CD4-positive, CD25-positive, alpha-beta regulatory T cell (primary cell): ENCODE results near the gene GFRA1. TPM values are rescaled to one million over a fixed set of nuclear protein-coding genes. Genes with fewer than 3 reads are reported as not detected.

Experiments
- ATAC-seq, 2 donors: fragments of 150-1000 bp; cut with Tn5 transposase; one replicate each; pipeline ENCODE4 v1.10.0; 2021; ENCODE audit warnings: low read depth in 2 of 2, moderate number of reproducible peaks in 2 of 2, moderate library complexity in 1 of 2
- DNase-seq, 3 donors: peaks; one replicate each; pipeline versions ENCODE4 v3.0.0 to v3.0.0-alpha.2; 2012 to 2022; ENCODE audit warnings: mixed read lengths in 1 of 3
- H3K27ac ChIP-seq: one replicate; pipeline ENCODE4 v1.7.0; 2013; ENCODE audit warnings: mild to moderate bottlenecking, low read length; ENCODE audit not compliant: insufficient read depth, poor library complexity, severe bottlenecking
- H3K27me3 ChIP-seq: one replicate; pipeline ENCODE4 v1.7.0; 2013; ENCODE audit warnings: low read length; ENCODE audit not compliant: control insufficient read depth, insufficient read depth
- H3K36me3 ChIP-seq: one replicate; pipeline ENCODE4 v1.7.0; 2013; ENCODE audit warnings: mild to moderate bottlenecking, low read length, moderate library complexity; ENCODE audit not compliant: control insufficient read depth, insufficient read depth
- H3K4me1 ChIP-seq: 2 replicates; pipeline ENCODE4 v1.7.0; 2013; ENCODE audit warnings: mild to moderate bottlenecking, low read length; ENCODE audit not compliant: insufficient read depth, control insufficient read depth, poor library complexity, severe bottlenecking
- H3K4me3 ChIP-seq: one replicate; pipeline ENCODE4 v1.7.0; 2013; ENCODE audit warnings: low read depth, mild to moderate bottlenecking, low read length, moderate library complexity
- H3K9me3 ChIP-seq, 2 experiments: 1 replicate in 1 of 2; 2 replicates in 1 of 2; pipeline ENCODE4 v1.7.0; 2013; ENCODE audit warnings: low read length in 2 of 2, mild to moderate bottlenecking in 1 of 2, moderate library complexity in 1 of 2; ENCODE audit not compliant: control insufficient read depth in 2 of 2
- H3K27ac Mint-ChIP-seq, 3 donors: one replicate each; pipeline ENCODE4 v1.8.0; 2020 to 2022; ENCODE audit warnings: mild to moderate bottlenecking in 3 of 3, mixed read lengths in 3 of 3, moderate library complexity in 2 of 3
- H3K27me3 Mint-ChIP-seq: one replicate; pipeline ENCODE4 v1.8.0; 2022; ENCODE audit warnings: mild to moderate bottlenecking, mixed read lengths
- H3K36me3 Mint-ChIP-seq: one replicate; pipeline ENCODE4 v1.8.0; 2020; ENCODE audit warnings: mixed read lengths
- H3K4me1 Mint-ChIP-seq, 4 donors: one replicate each; pipeline ENCODE4 v1.8.0; 2020 to 2022; ENCODE audit warnings: mixed read lengths in 4 of 4, mild to moderate bottlenecking in 1 of 4
- H3K4me3 Mint-ChIP-seq, 4 donors: one replicate each; pipeline ENCODE4 v1.8.0; 2020 to 2022; ENCODE audit warnings: mild to moderate bottlenecking in 4 of 4, mixed read lengths in 4 of 4, moderate library complexity in 3 of 4
- H3K9me3 Mint-ChIP-seq, 7 donors: one replicate each; pipeline ENCODE4 v1.8.0; 2020 to 2022; ENCODE audit warnings: mixed read lengths in 7 of 7, mild to moderate bottlenecking in 3 of 7, moderate library complexity in 2 of 7
- polyA plus RNA-seq, 4 donors: library from polyadenylated mRNA; unstranded; fragments of 300-500 nt; fragmentation: Illumina TruSeq; gene quantifications; one replicate each; pipeline ENCODE4 v1.2.3, GENCODE V29; 2021
- total RNA-seq: library from RNA; stranded (reverse); gene quantifications from one replicate; pipeline ENCODE4 v1.2.3, GENCODE V29; 2022

GFRA1 gene
- total and polyA plus RNA-seq, 5 donors from 2014 or later = not detected

DNA sequence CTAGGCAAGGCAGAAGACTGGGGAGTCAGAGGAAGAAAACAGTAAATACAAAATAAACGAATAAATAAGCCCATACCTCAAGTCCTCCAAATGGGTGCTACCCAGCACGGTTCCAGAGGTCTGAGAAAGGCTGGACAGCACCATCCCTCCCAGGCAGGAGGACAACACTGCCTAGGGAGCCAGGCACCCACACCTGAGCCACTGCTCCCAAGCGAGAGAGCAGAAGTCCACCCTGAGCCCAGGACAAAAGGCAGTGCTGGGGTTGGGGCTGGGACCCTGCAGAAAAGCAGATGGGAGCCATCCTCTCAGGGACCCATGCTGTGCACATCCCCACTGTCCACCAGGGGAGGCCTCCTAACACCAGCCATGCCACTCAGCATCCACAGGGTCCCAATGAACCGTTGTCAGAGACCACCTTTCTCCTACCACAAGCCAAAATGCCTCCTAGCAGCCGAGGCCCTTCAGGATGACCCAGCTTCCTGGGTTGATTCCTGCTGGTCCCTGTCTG lies 16.2 kb downstream of the GFRA1 start:
- H3K4me3 Mint-ChIP-seq = no peak overlapping the region
- no peaks in the 10 kb centered on the region for H3K36me3 ChIP-seq
- no peaks in the 10 kb centered on the region for H3K27me3 ChIP-seq
- H3K4me1 Mint-ChIP-seq = no peaks in the 10 kb centered on the region
- no peaks in the 10 kb centered on the region for H3K36me3 Mint-ChIP-seq
- no peak overlapping the region for H3K4me3 ChIP-seq
- peaks cover 0 to 4% (median 0%) of the 10 kb centered on the region in 7 donors for H3K9me3 Mint-ChIP-seq
- no peak overlapping the region for H3K27ac ChIP-seq
- no peaks in the 10 kb centered on the region for H3K27me3 Mint-ChIP-seq
- H3K27ac Mint-ChIP-seq = no peak overlapping the region
- DNase-seq (no peak), ATAC-seq (no peak)
- H3K4me1 ChIP-seq = no peaks in the 10 kb centered on the region
- no peaks in the 10 kb centered on the region for H3K9me3 ChIP-seq

DNA sequence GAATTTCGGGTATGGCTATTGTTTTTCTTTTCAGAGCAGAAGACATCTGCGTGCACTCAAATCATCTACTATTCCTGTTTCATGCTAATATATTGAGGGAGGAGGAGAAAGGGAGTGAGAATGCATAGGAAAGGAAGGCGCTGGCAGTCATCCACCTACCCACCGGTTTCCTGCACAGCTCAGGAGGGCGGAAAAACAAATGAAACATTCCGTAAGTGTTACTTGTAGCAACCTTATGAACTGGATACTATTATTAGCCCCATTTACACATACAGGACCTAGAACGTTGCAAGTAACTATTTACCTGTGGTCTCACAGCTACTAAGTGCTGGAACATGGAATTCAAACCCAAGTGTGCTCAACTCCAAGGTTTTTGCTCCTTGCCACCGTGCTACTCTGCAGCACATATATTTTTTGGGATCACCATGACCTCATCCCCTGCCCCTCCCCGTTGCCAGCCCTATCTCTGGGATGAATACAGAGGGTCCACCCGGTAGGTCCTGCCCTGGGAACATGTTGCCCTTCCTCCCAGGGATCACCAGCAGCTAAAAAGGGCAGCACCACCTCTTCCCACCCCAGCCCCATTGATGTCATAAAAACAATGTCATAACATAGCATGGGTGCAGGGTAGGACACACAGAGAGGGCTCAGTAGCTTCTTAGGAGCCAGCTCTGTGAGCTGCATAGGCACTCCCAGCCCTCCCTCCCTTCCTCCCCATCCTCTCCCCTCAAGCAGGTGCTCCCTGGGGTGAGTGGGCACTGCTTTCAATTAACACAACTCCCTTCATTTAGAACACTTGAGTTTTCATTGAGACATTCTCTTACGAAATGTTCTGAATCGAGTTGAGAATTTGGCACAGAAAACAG lies 16.9 kb downstream of the GFRA1 start:
- Mint-ChIP-seq H3K36me3 (no peaks in the 10 kb centered on the region), H3K4me1 (no peaks in the 10 kb centered on the region), H3K9me3 (peaks cover 0 to 4% (median 0%) of the 10 kb centered on the region in 7 donors), H3K4me3 (no peak overlapping the region), H3K27me3 (no peaks in the 10 kb centered on the region), H3K27ac (no peak overlapping the region)
- Histone ChIP-seq H3K27me3 (no peaks in the 10 kb centered on the region), H3K36me3 (no peaks in the 10 kb centered on the region), H3K4me3 (no peak overlapping the region), H3K9me3 (no peaks in the 10 kb centered on the region), H3K4me1 (no peaks in the 10 kb centered on the region), H3K27ac (no peak overlapping the region)
- ATAC-seq = peak in 1 of 2 donors; percentile 11
- no peak for DNase-seq

DNA sequence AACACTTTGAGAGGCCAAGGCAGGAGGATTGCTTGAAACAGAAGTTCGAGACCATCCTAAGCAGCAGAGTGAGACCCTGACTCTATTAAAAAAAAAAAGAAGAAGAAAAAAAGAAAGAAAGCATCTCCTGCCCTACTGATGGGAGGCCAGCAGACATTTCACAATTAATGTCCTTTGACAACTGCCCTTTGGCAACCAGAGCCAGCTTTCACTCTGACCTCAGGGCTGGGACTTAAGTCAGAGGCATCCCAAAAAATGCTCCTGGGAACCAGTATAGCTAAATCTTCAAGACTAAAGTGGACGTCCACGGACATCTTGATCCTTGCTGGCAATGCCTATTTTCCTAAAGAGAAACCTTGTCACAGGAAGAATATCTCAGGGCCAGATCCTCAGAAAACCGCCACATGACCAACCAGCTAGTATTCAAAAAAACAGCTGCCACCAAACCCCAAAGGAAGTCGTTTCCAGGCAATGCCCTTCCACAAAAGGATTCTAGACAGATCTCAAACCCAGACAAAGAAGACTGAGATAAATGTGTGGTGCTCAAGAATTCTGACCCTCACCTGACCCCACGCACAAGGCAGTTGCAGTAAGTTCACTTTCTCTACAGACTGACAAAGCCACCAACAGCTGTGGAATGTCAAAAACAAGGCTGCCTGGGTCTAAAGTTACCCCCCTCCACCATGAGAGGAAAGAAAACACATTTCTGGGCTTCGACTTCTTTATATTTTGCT lies 18.4 kb downstream of the GFRA1 start:
- Mint-ChIP-seq H3K36me3 (no peaks in the 10 kb centered on the region), H3K9me3 (peaks cover 0 to 5% (median 0%) of the 10 kb centered on the region in 7 donors), H3K4me1 (no peaks in the 10 kb centered on the region), H3K4me3 (no peak overlapping the region), H3K27ac (no peak overlapping the region), H3K27me3 (no peaks in the 10 kb centered on the region)
- H3K27me3 ChIP-seq = no peaks in the 10 kb centered on the region
- H3K4me1 ChIP-seq = no peaks in the 10 kb centered on the region
- H3K4me3 ChIP-seq = no peak overlapping the region
- DNase-seq (no peak), ATAC-seq (no peak)
- no peaks in the 10 kb centered on the region for H3K36me3 ChIP-seq
- H3K9me3 ChIP-seq = no peaks in the 10 kb centered on the region
- no peak overlapping the region for H3K27ac ChIP-seq

DNA sequence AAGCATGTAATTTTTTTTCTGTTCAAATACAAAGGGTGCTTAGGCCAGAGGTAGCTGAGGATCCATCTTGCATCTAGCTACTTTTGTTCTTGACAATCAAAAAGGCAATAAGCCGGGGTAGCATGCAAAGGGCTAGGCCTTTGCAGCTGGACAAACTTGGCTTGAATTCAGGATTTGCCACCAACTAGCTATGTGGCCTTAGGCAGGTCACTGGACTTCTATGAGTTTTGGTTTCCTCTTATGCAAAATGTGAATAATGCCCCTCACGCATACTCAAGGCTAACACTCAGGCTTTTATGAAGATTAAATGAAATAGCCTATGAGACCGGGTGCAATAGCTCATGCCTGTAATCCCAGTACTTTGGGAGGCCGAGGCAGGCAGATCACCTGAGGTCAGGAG lies 19.3 kb downstream of the GFRA1 start:
- no peaks in the 10 kb centered on the region for H3K4me1 Mint-ChIP-seq
- no peaks in the 10 kb centered on the region for H3K27me3 Mint-ChIP-seq
- Histone ChIP-seq H3K9me3 (no peaks in the 10 kb centered on the region), H3K4me3 (no peak overlapping the region), H3K27me3 (no peaks in the 10 kb centered on the region), H3K4me1 (no peaks in the 10 kb centered on the region), H3K36me3 (no peaks in the 10 kb centered on the region), H3K27ac (no peak overlapping the region)
- no peaks in the 10 kb centered on the region for H3K36me3 Mint-ChIP-seq
- H3K9me3 Mint-ChIP-seq = peaks cover 0 to 5% (median 0%) of the 10 kb centered on the region in 7 donors
- H3K27ac Mint-ChIP-seq = no peak overlapping the region
- ATAC-seq (no peak), DNase-seq (no peak)
- H3K4me3 Mint-ChIP-seq = no peak overlapping the region

DNA sequence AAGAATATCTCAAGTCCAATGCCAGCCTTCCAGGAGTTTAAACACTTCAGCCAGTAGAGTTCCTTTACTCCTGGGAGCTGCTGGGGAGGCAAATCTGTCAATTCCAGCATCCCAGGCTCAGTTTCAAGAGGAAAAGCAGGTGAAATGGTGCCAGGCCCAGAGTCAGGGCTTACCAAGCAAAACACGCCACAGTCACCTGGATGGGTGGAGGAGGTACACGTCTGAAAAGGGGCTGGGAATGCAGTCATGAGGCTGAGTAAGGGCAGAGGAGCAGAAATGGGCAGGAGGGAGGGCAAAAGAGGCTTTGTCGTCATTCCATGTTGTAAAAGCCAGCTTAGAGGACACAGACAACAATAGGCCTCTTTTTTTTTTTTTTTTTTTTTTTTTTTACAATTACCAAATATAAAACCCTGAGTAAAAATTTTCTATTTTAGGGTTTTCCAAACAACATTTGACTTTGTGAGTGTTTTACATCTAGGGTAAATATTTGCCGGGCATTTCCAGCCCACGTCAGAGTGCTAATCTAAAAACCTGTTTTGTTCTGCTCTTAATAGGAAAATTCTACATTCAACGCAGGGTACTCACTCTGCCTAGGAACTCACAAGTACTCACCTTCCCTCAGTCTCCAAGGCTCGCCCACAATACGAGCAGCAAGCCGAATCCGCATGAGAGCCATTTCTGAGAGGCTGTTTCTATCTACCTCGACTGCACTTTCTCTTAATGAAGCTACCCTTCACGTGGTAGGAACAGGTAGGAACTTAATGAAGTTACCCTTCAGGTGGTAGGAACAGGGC lies 21.2 kb downstream of the GFRA1 start:
- H3K4me3 Mint-ChIP-seq = no peak overlapping the region

DNA sequence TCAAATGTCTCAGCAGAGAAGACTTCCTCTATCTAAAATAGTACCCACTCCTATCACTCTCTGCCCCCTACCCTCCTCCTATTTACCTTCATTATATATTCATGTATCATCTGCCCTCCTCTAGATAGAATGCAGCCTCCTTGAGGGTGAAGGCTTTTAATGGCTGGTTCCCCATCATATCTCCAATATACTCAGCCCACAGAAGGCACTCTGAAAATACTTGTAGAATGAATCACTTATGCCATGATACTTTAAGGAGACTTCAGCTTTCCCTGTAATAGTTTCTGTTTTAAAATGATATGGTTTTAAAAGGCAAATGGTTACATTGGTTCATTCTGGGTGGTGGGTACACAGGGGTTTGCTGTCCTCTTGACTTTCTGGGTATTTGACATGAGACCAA lies 25.3 kb downstream of the GFRA1 start:
- DNase-seq (no peak), ATAC-seq (no peak)
- H3K27me3 Mint-ChIP-seq = no peaks in the 10 kb centered on the region
- H3K4me1 ChIP-seq = no peaks in the 10 kb centered on the region
- no peaks in the 10 kb centered on the region for H3K4me1 Mint-ChIP-seq
- no peaks in the 10 kb centered on the region for H3K27me3 ChIP-seq
- no peaks in the 10 kb centered on the region for H3K36me3 Mint-ChIP-seq
- no peaks in the 10 kb centered on the region for H3K36me3 ChIP-seq
- H3K9me3 Mint-ChIP-seq = peaks cover 0 to 6% (median 2%) of the 10 kb centered on the region in 7 donors
- no peak overlapping the region for H3K4me3 ChIP-seq
- no peak overlapping the region for H3K27ac ChIP-seq
- H3K4me3 Mint-ChIP-seq = no peak overlapping the region
- no peak overlapping the region for H3K27ac Mint-ChIP-seq
- H3K9me3 ChIP-seq = no peaks in the 10 kb centered on the region

More for the DNA sequence above, 21.2 kb downstream of the GFRA1 start:
- no peak for ATAC-seq
- Histone ChIP-seq H3K9me3 (no peaks in the 10 kb centered on the region), H3K36me3 (no peaks in the 10 kb centered on the region), H3K27me3 (no peaks in the 10 kb centered on the region), H3K4me1 (no peaks in the 10 kb centered on the region), H3K27ac (no peak overlapping the region), H3K4me3 (no peak overlapping the region)
- no peaks in the 10 kb centered on the region for H3K4me1 Mint-ChIP-seq
- H3K9me3 Mint-ChIP-seq = peaks cover 0 to 5% (median 0%) of the 10 kb centered on the region in 7 donors
- H3K27ac Mint-ChIP-seq = no peak overlapping the region
- H3K27me3 Mint-ChIP-seq = no peaks in the 10 kb centered on the region
- no peaks in the 10 kb centered on the region for H3K36me3 Mint-ChIP-seq
- DNase-seq = no peak

DNA sequence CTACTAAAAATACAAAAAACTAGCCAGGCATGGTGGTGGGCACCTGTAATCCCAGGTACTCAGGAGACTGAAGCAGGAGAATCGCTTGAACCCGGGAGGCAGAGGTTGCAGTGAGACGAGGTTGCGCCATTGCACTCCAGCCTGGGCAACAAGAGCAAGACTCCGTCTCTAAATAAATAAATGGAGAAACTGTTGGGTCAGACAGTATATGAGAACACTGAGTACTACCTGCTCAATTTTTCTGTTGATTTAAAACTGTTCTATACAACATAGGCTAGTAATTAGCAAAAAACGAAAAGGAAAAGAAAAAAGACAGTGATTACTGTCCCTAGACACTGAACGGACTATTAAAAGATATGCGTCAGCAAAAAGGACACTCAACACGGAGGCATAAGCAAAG lies 26.7 kb downstream of the GFRA1 start:
- no peak overlapping the region for H3K4me3 Mint-ChIP-seq
- no peak overlapping the region for H3K27ac Mint-ChIP-seq
- no peaks in the 10 kb centered on the region for H3K36me3 Mint-ChIP-seq
- no peaks in the 10 kb centered on the region for H3K4me1 Mint-ChIP-seq
- H3K4me3 ChIP-seq = no peak overlapping the region
- no peak for ATAC-seq
- H3K9me3 ChIP-seq = no peaks in the 10 kb centered on the region
- no peaks in the 10 kb centered on the region for H3K36me3 ChIP-seq
- no peak overlapping the region for H3K27ac ChIP-seq
- DNase-seq = no peak
- H3K4me1 ChIP-seq = no peaks in the 10 kb centered on the region
- no peaks in the 10 kb centered on the region for H3K27me3 ChIP-seq
- no peaks in the 10 kb centered on the region for H3K27me3 Mint-ChIP-seq
- peaks cover 0 to 6% (median 2%) of the 10 kb centered on the region in 7 donors for H3K9me3 Mint-ChIP-seq
